KBM-7 (cell line): Measurements from ENCODE around the gene GM2A.

Experiments
- DNase-seq: peaks from one replicate; pipeline ENCODE4 v3.0.0-alpha.2; 2015
- in situ Hi-C: fragments of 300-500 bp; cut with MboI; formaldehyde crosslinking; loops from 2 replicates; pipeline ENCODE4 v1.14.3; 2020; ENCODE audit warnings: low sequenced_read_pairs, low pct_unique_long_range_greater_than_20kb, mixed read lengths

Gene GM2A

GRCh38 chr5:151252762-151253604 is at the start of gene GM2A:
Gene GM2A (plus strand): TSS chr5:151253185. CDS start chr5:151253217, 32 bp downstream.
- in situ Hi-C loops: no loop called here
- DNase-seq: peak; percentile 100

GRCh38 chr5:151204051-151204450 is 48.9 kb upstream of the GM2A start:
- no peak for DNase-seq
- in situ Hi-C loops: no loop called here

GRCh38 chr5:151205411-151205810 is 47.6 kb upstream of the GM2A start:
- in situ Hi-C loops: no loop called here
- no peak for DNase-seq

- in situ Hi-C loops: no loop called here
- peak; percentile 21 for DNase-seq
These were observed 44.5 kb upstream of the GM2A start for GRCh38 chr5:151208481-151208914.

- no peak for DNase-seq
- in situ Hi-C loops: no loop called here
These were observed 40.6 kb upstream of the GM2A start for GRCh38 chr5:151212406-151212798.

GRCh38 chr5:151213803-151214613 is 39.0 kb upstream of the GM2A start:
- in situ Hi-C loops: no loop called here

GRCh38 chr5:151214614-151215545 is 38.1 kb upstream of the GM2A start:
- in situ Hi-C loops: no loop called here
- peak; percentile 26 for DNase-seq

More at GRCh38 chr5:151213803-151214613, 39.0 kb upstream of the GM2A start:
- DNase-seq: peak; percentile 96

- in situ Hi-C loops: no loop called here
- DNase-seq: no peak
These were observed 37.5 kb upstream of the GM2A start for GRCh38 chr5:151215546-151215880.

GRCh38 chr5:151216781-151217180 is 36.2 kb upstream of the GM2A start:
- no peak for DNase-seq
- in situ Hi-C loops: no loop called here

GRCh38 chr5:151218177-151218576 is 34.8 kb upstream of the GM2A start:
- no peak for DNase-seq
- in situ Hi-C loops: no loop called here

GRCh38 chr5:151219138-151219537 is 33.8 kb upstream of the GM2A start:
- DNase-seq: no peak
- in situ Hi-C loops: no loop called here

GRCh38 chr5:151219789-151220188 is 33.2 kb upstream of the GM2A start:
- DNase-seq: no peak
- in situ Hi-C loops: no loop called here

- DNase-seq: no peak
- in situ Hi-C loops: no loop called here
These were observed 31.4 kb upstream of the GM2A start for GRCh38 chr5:151221574-151221973.

- DNase-seq: no peak
- in situ Hi-C loops: no loop called here
These were observed 30.8 kb upstream of the GM2A start for GRCh38 chr5:151222054-151222789.

- DNase-seq: peak; percentile 42
- in situ Hi-C loops: no loop called here
These were observed 30.1 kb upstream of the GM2A start for GRCh38 chr5:151222790-151223446.

GRCh38 chr5:151223447-151224264 is 29.3 kb upstream of the GM2A start, which contains the start of gene CCDC69:
Gene CCDC69 (minus strand): TSS chr5:151224092. CDS start chr5:151223970, 122 bp downstream.
- in situ Hi-C loops: no loop called here
- DNase-seq: peak; percentile 76

GRCh38 chr5:151224372-151224771 is 28.6 kb upstream of the GM2A start:
- peak; percentile 50 for DNase-seq
- in situ Hi-C loops: no loop called here
